Stimulated activated CD4-positive, alpha-beta T cell treated with anti-CD3 and anti-CD28 coated beads, TNF-alpha, amount 100 ng/mL, for 4 hours (primary cell): ENCODE results near the gene SDR39U1.

ENCODE experiments used
- DNase-seq, 3 experiments: peaks; one replicate each; pipeline ENCODE4 v3.0.0-alpha.2; 2020; ENCODE audit warnings: low read depth in 3 of 3

SDR39U1 gene

DNA sequence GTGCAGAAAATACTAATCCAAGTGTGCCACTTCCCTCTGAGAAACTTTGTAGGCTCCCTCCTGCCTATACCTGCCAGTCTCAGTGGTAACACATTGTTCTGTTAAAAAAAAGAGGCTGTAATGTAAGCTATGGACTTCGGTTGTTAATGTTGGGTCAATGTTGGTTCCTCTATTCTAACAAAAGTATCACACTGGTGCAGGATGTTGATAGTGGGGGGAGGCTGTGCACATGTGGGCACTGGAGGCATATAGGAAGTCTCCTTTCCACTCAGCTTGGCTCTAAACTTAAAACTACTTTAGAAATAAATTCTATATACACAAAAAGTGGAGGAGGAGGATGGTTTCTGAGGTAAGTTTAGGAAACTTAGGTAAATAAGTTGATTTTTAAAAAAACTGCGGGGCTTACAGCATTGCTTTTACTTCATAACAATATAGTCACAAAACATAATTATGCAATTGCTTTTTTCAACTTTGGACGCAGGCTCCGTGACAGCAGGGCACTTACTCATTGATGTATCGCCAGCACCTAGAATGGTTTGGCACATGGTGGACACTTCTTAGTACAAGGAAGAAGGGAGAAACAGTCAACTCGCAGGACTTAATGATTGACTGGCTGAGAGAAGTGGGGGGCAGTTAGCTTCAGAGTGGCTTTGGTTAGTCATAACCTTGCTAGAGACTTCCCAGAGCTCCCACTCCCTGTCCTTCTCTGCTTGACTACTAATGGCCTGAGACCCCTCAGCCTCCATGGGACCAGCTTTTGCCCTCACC is 51.7 kb downstream of the SDR39U1 start:
- no peak for DNase-seq
